CMK (cell line): ENCODE results near the gene MYO1D.
A peak's percentile ranks its signal among the peaks of the same experiment; 100 is the strongest.

Experiments used
- DNase-seq: peaks from one replicate; pipeline ENCODE4 v3.0.0-alpha.2; 2010; ENCODE audit warnings: low read depth

Gene MYO1D

DNA sequence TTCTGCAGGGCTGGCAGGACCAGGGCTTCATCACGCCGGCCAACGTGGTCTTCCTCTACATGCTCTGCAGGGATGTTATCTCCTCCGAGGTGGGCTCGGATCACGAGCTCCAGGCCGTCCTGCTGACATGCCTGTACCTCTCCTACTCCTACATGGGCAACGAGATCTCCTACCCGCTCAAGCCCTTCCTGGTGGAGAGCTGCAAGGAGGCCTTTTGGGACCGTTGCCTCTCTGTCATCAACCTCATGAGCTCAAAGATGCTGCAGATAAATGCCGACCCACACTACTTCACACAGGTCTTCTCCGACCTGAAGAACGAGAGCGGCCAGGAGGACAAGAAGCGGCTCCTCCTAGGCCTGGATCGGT, 388.8 kb downstream of the MYO1D start:
- DNase-seq = no peak

- no peak for DNase-seq
Observed at GRCh38 chr17:32487473-32488176, 389.3 kb downstream of the MYO1D start.

DNA sequence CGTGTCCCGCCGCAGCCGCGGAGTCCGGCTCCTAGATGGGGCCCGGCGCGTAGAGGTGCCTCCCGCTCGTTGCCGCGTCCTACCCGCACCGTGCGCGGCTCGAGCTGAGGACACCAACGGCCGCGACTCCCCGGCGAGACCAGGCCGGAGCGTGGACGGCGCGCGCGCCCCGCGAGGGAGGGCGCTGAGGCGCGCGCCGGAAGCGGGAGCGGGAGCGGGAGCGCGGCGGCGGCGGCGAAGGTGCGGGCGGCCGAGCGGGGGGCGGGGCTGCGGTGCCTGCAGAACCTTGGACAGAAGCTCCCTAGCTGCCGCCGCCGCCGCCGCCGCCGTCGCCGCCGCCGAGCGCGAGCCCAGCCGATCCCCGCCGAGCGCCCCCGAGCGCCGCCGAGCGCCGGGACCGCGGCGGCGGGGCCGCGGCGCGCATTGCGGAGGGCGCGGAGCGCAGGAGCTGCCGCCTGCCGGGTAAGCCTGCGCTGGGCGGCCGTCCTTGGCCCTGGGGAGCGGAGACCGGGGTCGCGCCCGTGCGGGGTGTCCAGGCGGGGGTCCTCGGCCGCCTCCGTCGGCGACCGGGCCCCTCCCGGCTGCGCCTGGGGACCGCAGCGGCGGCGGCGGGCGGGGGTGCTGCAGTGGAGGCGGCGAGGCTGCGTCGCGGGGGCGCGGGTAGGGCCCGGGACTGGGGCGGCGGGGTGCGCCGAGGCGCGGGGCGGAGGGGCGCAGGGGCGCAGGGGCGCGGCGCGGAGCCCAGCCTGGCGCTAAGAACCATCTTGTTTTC, 390.0 kb downstream of the MYO1D start, which contains the start of gene CDK5R1:
CDK5R1 (plus strand) TSS at position 293 of the 772 bp plus-strand sequence. CDS start 628 bp downstream, outside the sequence.
- DNase-seq = peak; percentile 24

GRCh38 chr17:32486111-32486700, 390.7 kb downstream of the MYO1D start:
- peak; percentile 40 for DNase-seq

DNA sequence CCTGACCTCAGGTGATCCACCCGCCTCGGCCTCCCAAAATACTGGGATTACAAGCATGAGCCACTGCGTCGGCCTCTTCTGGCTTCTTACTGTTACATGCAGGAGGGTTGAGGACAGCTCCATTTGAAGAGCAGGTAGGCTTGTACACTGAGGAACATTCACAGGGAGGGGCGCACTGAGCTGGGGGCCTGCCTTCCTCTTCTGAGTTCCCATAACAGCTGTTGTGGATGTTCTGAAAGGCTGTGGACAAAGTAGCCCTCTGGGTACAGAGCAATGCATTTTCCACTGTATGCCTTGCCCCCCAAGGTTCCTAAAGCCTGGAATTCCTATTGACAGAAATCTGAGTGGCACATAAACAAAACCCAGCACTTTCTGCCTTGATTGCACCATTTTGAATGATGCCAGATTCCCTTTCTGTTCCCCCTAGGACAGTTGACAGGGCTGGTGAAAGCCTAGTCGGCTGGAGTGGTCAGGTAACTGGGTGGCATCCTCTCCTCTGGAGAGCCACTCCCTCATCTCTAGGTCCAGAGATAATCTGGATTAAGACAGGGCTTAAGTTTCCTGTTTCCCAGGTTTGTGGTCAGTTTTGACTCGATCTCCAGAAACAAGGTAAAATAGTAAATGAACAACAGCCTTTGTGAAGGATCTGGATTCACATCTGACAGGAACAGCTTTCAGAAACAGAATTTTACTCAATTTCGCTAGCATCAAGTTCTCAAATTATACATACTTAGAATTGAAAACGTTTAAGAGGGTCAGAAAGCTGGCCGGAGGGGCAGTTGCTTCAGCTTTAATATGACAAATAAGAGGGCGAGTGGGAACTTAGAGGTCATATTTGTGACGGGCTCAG, 391.4 kb downstream of the MYO1D start:
- no peak for DNase-seq

GRCh38 chr17:32484628-32485027, 392.3 kb downstream of the MYO1D start:
- DNase-seq = no peak

GRCh38 chr17:32484041-32484461, 392.9 kb downstream of the MYO1D start:
- no peak for DNase-seq

DNA sequence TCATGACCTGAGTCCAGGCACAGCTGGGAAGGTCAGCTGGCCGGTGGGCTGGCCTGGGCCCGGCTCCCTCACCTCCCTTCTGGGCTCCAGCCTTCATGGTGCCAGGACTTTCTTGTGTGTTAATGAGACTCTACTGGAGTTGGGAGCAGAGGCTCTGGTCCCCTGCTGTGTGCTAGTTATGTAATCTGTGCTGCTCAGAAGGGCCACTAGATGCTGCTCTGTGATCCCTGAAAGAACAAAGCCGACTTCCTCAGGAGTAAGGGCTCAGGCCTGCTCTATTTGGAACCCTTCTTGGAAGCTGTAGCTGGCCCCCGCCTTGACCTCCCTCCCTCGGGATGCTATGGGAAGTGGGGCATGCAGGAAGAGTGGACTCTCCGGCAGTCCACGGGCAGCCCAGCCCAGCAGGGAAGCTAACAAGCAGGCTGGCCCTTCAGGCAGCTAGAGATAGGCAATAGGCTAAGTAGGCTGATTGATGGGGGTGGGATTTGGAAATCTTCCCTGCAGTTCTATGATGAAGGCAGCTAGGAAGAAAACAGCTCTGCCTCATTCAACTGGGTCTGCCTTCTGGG, 393.4 kb downstream of the MYO1D start:
- no peak for DNase-seq

- no peak for DNase-seq
Observed at GRCh38 chr17:32482568-32483320, 394.2 kb downstream of the MYO1D start.

DNA sequence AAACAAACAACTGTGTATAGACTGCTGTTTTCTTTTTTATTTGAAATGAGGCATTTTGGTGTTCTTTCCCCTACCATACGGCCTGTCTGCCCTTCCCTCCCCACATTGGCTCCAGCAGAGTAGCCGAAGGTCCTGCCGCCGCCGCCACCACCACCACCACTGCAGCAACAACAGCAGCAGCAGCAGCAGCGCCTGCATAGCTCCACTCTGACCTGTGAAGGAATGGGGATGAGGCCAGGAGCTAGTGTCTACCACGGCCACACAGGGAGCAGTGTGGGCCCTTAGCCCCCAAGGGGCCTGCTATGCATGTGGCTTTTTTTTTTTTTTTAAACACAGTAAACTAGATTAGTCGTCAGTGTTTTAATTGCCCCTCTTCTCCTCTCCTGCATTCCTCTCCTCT, 395.7 kb downstream of the MYO1D start:
- DNase-seq = no peak

- DNase-seq = no peak
Observed at GRCh38 chr17:32479074-32479617, 397.8 kb downstream of the MYO1D start.

GRCh38 chr17:32477220-32477619, 399.7 kb downstream of the MYO1D start:
- DNase-seq = no peak

DNA sequence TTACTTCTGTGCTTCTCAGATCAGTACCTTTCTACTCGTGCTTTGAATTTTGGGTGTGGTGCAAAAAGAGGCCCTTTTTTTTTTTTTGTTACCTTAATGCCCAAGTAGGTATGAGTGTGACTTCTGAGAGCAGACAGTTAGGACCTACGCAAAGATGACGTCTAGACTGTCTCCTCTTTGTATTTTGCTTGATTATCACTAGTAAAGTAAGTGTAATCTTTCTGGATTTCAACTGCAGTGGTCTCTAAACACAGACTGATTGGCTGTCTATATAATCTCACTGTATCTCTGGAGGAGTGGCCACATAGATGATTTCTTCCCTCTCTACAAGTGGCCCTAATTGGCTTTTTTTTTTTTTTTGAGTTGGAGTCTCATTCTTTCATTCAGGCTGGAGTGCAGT, 401.7 kb downstream of the MYO1D start:
- no peak for DNase-seq

- DNase-seq = no peak
Observed at GRCh38 chr17:32471652-32472051, 405.3 kb downstream of the MYO1D start.

- DNase-seq = no peak
Observed at GRCh38 chr17:32470405-32471167, 406.3 kb downstream of the MYO1D start.

- no peak for DNase-seq
Observed at GRCh38 chr17:32467949-32468348, 409.0 kb downstream of the MYO1D start.

DNA sequence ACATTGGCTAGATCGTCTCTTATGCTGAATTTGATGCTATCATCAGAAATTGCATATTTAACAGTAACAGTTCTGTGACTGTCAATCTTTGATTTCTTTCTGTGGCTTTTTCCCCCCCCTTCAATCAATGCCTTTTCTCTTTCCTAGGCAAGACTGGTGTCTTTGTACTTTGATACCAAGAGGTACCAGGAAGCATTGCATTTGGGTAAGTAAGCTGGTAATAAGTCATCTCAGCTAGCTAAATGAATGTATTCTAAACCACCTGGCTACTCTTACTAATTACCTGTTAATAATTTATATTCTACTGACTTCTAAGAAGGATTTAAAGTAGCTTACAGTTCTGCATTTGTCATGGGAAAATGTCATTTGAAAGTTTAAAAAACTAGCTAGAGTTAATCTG, 412.6 kb downstream of the MYO1D start:
- no peak for DNase-seq

DNA sequence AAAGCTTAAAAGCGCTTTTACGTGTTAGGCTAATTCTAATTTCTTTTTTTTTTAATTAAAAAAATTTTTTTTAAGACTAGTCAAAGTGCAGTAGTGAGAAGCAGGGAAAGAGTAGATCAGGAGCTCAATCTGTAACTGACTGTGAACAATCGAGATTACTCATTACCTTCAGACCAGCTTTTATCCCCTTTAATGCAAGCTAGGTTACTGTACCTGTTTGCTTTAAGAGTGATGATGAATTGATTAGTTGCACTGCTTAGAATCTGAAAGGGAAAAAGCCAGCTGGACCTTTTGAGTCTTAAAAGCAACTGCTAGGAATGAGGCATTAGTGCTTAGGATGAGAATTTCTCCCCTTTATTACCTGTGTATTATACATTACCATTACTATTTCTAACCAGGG, 413.6 kb downstream of the MYO1D start:
- DNase-seq = no peak

DNA sequence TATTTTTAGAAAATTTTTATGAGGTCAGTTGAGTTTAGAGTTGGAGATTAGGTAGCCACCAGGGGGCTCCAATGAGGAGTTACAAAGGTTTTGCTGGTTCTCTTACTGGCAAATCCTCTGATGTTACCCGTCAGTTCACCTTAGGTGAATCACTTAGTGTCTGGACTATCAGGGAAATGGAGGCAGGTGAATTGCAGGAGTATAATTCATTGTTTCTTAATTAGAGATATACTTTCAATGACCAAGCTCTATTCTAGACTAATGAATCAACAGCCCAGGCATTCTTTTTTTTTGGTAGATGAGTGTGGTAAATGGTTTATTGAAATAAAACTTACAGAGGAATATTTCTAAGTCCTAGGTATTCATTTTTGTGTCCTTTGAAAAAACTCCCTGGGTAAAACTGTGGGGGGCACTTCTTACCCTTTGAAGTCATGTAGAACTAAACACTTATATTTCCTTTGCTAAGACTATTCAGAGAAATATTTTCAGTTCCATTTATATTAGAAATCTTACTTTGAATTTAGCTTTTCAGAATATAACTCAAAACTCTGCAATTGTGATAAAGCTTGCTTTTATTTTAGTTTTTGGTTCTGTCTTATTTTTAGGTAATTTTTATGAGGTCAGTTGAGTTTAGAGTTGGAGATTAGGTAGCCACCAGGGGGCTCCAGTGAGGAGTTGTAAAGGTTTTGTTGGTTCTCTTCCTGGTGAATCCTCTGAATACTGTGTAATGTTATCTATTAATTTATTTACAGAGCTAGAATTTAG, 414.9 kb downstream of the MYO1D start:
- no peak for DNase-seq
